Pancreas (tissue), 10 donors: ENCODE results near the gene SLC38A11. TPM values are rescaled to one million over a fixed set of nuclear protein-coding genes. Genes with fewer than 3 reads are reported as not detected.

Experiments used
- ATAC-seq, 4 donors: fragments of 200-7000 bp; cut with Tn5 transposase; one replicate each; pipeline versions ENCODE4 v1.8.0 to v1.9.1; 2020; ENCODE audit warnings: mild to moderate bottlenecking in 4 of 4, moderate library complexity in 4 of 4
- DNase-seq, 6 donors: peaks; one replicate each; pipeline ENCODE4 v3.0.0-alpha.2; 2020
- FAIRE-seq: peaks from 2 replicates; lab custom pipeline; 2012; peaks lifted over from hg19 to GRCh38; lab: Jason Lieb, UNC
- H3K27ac ChIP-seq, 4 donors: fragments of 200-600 bp; sonication (generic); 1 replicate in 3 of 4; 2 replicates in 1 of 4; pipeline versions ENCODE4 v1.5.0 to v1.8.0; 2020
- H3K27me3 ChIP-seq, 4 donors: fragments of 200-600 bp; one replicate each; pipeline ENCODE4 v1.8.0; 2021
- H3K36me3 ChIP-seq, 3 donors: fragments of 200-600 bp; sonication (generic) in 1 of 3; one replicate each; pipeline versions ENCODE4 v1.5.0 to v1.8.0; 2020 to 2021
- H3K4me1 ChIP-seq, 3 donors: fragments of 200-600 bp; one replicate each; pipeline ENCODE4 v1.8.0; 2021
- H3K4me3 ChIP-seq, 4 donors: fragments of 200-600 bp; sonication (generic) in 2 of 4; one replicate each; pipeline versions ENCODE4 v1.5.0 to v1.8.0; 2020 to 2021
- H3K9me3 ChIP-seq, 4 donors: fragments of 200-600 bp; one replicate each; pipeline ENCODE4 v1.8.0; 2021
- CTCF ChIP-seq, 4 donors: fragments of 200-600 bp; sonication (generic) in 3 of 4; IDR thresholded peaks; one replicate each; pipeline versions ENCODE4 v1.5.0 to v1.8.0; 2021; ENCODE audit warnings: antibody characterized with exemption in 4 of 4
- WGBS, 2 donors: extraction: QIAGEN DNeasy Blood & Tissue Kit; methylation state at CpG; one replicate each; pipeline ENCODE4 v1.1.7; 2013; 5-methylcytosine and 5-hydroxymethylcytosine counted together
- intact Hi-C, 3 donors: fragments of 100-400 bp; cut with DNase I; formaldehyde crosslinking; loops; one replicate each; pipeline versions ENCODE4 v1.11.1 to v1.14.2; 2022
- polyA plus RNA-seq, 2 donors: library from polyadenylated mRNA; stranded (reverse); fragments of 200-250 nt; gene quantifications; one replicate each; pipeline ENCODE4 v1.2.3, GENCODE V29; 2013
- total RNA-seq, 6 donors: library from RNA; stranded (reverse); fragmentation: NEBNext Ultra II Directional in 4 of 6; extraction: Animal tissue kit (Norgen Biotek cat#: 25700) in 4 of 6; gene quantifications; one replicate each; pipeline versions ENCODE4 v1.2.1 to v1.2.4, GENCODE V29; 2021 to 2023
- donor health status: healthy with polysubstance abuse.
- donor health status: DM: no; HTN: no; CAD: no; lungs with moderate emphysema.
- donor health status: DM: no; HTN: no; CAD: no.
- donor health status: control.
- donor health status: control.
- donor health status: Bipolar disorder and iron deficiency.
- donor health status: DM: yes; HTN: yes; CAD: no.
- donor health status: DM: no; HTN: no; CAD: no.
- donor health status: DM: no; HTN: no; CAD: no.
- donor health status: DM: yes; HTN: yes; CAD: no.

The SLC38A11 gene
- total and polyA plus RNA-seq, 8 donors: 0.55 to 5.7 (median 2.3) TPM

GRCh38 chr2:164906947-164907346 lies 48.4 kb downstream of the SLC38A11 start:
- no peaks in the 10 kb centered on the region for H3K27me3 ChIP-seq
- H3K9me3 ChIP-seq: no peaks in the 10 kb centered on the region
- no peak overlapping the region for H3K27ac ChIP-seq
- FAIRE-seq: no peak
- DNase-seq: no peak
- TF ChIP-seq CTCF (IDR thresholded peaks at IDR 0.05): no peak
- intact Hi-C loops: loop anchor here in 1 of 3 donors (10.0 kb wide), 1 partner anchor 62 kb away; the partner anchor contains the start of gene COBLL1
- no peak for ATAC-seq
- H3K36me3 ChIP-seq: no peaks in the 10 kb centered on the region
- WGBS, 2 donors: 95 to 99% methylated on average over 2 of the region's 2 CpGs
- peaks cover 29 to 50% (median 44%) of the 10 kb centered on the region in 3 donors for H3K4me1 ChIP-seq
- H3K4me3 ChIP-seq: no peak overlapping the region

- ATAC-seq: no peak
Measured at GRCh38 chr2:164905307-164905706, 50.0 kb downstream of the SLC38A11 start.

GRCh38 chr2:164903951-164904350 lies 51.4 kb downstream of the SLC38A11 start:
- Histone ChIP-seq H3K27me3 (no peaks in the 10 kb centered on the region), H3K36me3 (no peaks in the 10 kb centered on the region), H3K27ac (peak overlapping the region in 2 of 4 donors; percentile 46 to 53), H3K4me3 (no peak overlapping the region), H3K4me1 (peaks cover 5 to 35% (median 28%) of the 10 kb centered on the region in 3 donors), H3K9me3 (no peaks in the 10 kb centered on the region)
- TF ChIP-seq CTCF (IDR thresholded peaks at IDR 0.05): no peak
- peak in 3 of 6 donors; percentile 50 to 70 (median 52) for DNase-seq
- ATAC-seq: peak; percentile 78 to 94 (median 92)
- intact Hi-C loops: loop anchor here in 1 of 3 donors (10.0 kb wide), 1 partner anchor 59 kb away; the partner anchor contains the start of gene COBLL1
- 13 to 14% methylated on average over 2 of the region's 2 CpGs for WGBS, 2 donors
- FAIRE-seq: no peak

More at GRCh38 chr2:164905307-164905706, 50.0 kb downstream of the SLC38A11 start:
- Histone ChIP-seq H3K36me3 (no peaks in the 10 kb centered on the region), H3K4me3 (no peak overlapping the region), H3K27ac (no peak overlapping the region), H3K4me1 (peaks cover 12 to 37% (median 31%) of the 10 kb centered on the region in 3 donors), H3K27me3 (no peaks in the 10 kb centered on the region), H3K9me3 (no peaks in the 10 kb centered on the region)
- intact Hi-C loops: loop anchor here in 1 of 3 donors (10.0 kb wide), 1 partner anchor 61 kb away; the partner anchor contains the start of gene COBLL1
- TF ChIP-seq CTCF (IDR thresholded peaks at IDR 0.05): no peak
- WGBS, 2 donors: 95 to 97% methylated on average over 6 of the region's 6 CpGs
- DNase-seq (no peak), FAIRE-seq (no peak)

GRCh38 chr2:164903204-164903603 lies 52.1 kb downstream of the SLC38A11 start:
- DNase-seq (no peak), ATAC-seq (peak in 2 of 4 donors; percentile 41 to 53), FAIRE-seq (no peak)
- Histone ChIP-seq H3K4me1 (peaks cover 11 to 30% (median 30%) of the 10 kb centered on the region in 3 donors), H3K27me3 (no peaks in the 10 kb centered on the region), H3K27ac (peak overlapping the region in 1 of 4 donors; percentile 53), H3K9me3 (no peaks in the 10 kb centered on the region), H3K36me3 (no peaks in the 10 kb centered on the region), H3K4me3 (no peak overlapping the region)
- intact Hi-C loops: loop anchor here in 1 of 3 donors (10.0 kb wide), 1 partner anchor 58 kb away; the partner anchor contains the start of gene COBLL1
- no peak for TF ChIP-seq CTCF (IDR thresholded peaks at IDR 0.05)

- Histone ChIP-seq H3K27ac (peak overlapping the region in 2 of 4 donors; percentile 40 to 46), H3K36me3 (no peaks in the 10 kb centered on the region), H3K27me3 (no peaks in the 10 kb centered on the region), H3K4me3 (no peak overlapping the region), H3K4me1 (peaks cover 12 to 34% (median 22%) of the 10 kb centered on the region in 3 donors), H3K9me3 (no peaks in the 10 kb centered on the region)
- ATAC-seq (peak in 1 of 4 donors; percentile 8), DNase-seq (no peak), FAIRE-seq (no peak)
- intact Hi-C loops: no loop called here
- 91 to 94% methylated on average over 1 of the region's 1 CpG for WGBS, 2 donors
- no peak for TF ChIP-seq CTCF (IDR thresholded peaks at IDR 0.05)
Measured at GRCh38 chr2:164899121-164899520, 56.2 kb downstream of the SLC38A11 start.
